GM23248 (cell line): ENCODE data around the gene TBC1D1. TPM values are rescaled to one million over a fixed set of nuclear protein-coding genes. Genes with fewer than 3 reads are reported as not detected.

Experiments
- DNase-seq: peaks from one replicate; pipeline ENCODE4 v3.0.0-alpha.2; 2015
- H2AFZ ChIP-seq: fragments of 200-600 bp; sonication (generic); 2 replicates; pipeline ENCODE4 v1.6.1; 2016; ENCODE audit warnings: antibody characterized with exemption
- H3F3A ChIP-seq: fragments of 200-600 bp; sonication (generic); 2 replicates; pipeline ENCODE4 v1.6.1; 2016; ENCODE audit warnings: mild to moderate bottlenecking, antibody characterized with exemption, mixed run types; ENCODE audit not compliant: insufficient read depth
- H3K27ac ChIP-seq: fragments of 200-600 bp; sonication (generic); 2 replicates; pipeline ENCODE4 v1.5.1; 2016; ENCODE audit warnings: mild to moderate bottlenecking
- H3K27me3 ChIP-seq: fragments of 200-600 bp; sonication (generic); replicated peaks from 2 replicates; pipeline ENCODE4 v1.6.1; 2016; ENCODE audit warnings: mild to moderate bottlenecking; ENCODE audit not compliant: insufficient read depth
- H3K36me3 ChIP-seq: fragments of 200-600 bp; sonication (generic); 2 replicates; pipeline ENCODE4 v1.6.1; 2016; ENCODE audit warnings: low read depth, mild to moderate bottlenecking
- H3K4me1 ChIP-seq: fragments of 200-600 bp; sonication (generic); 2 replicates; pipeline ENCODE4 v1.6.1; 2016; ENCODE audit warnings: mild to moderate bottlenecking; ENCODE audit not compliant: insufficient read depth
- H3K4me2 ChIP-seq: fragments of 200-600 bp; sonication (generic); one replicate; pipeline ENCODE4 v1.6.1; 2016; ENCODE audit warnings: mild to moderate bottlenecking; ENCODE audit not compliant: unreplicated experiment
- H3K4me3 ChIP-seq: fragments of 200-600 bp; sonication (generic); 2 replicates; pipeline ENCODE4 v1.5.1; 2016; ENCODE audit warnings: mild to moderate bottlenecking
- H3K79me2 ChIP-seq: fragments of 200-600 bp; sonication (generic); 2 replicates; pipeline ENCODE4 v1.6.1; 2016; ENCODE audit warnings: mild to moderate bottlenecking; ENCODE audit not compliant: insufficient read depth
- H3K9ac ChIP-seq: fragments of 200-600 bp; sonication (generic); 2 replicates; pipeline ENCODE4 v1.6.1; 2016; ENCODE audit warnings: mild to moderate bottlenecking
- H3K9me2 ChIP-seq: fragments of 200-600 bp; sonication (generic); 2 replicates; pipeline ENCODE4 v1.6.1; 2016; ENCODE audit warnings: mixed run types, mild to moderate bottlenecking, moderate library complexity; ENCODE audit not compliant: insufficient read depth
- H3K9me3 ChIP-seq: fragments of 200-600 bp; sonication (generic); one replicate; pipeline ENCODE4 v1.6.1; 2017; ENCODE audit warnings: low read depth
- H4K20me1 ChIP-seq: fragments of 200-600 bp; sonication (generic); 2 replicates; pipeline ENCODE4 v1.6.0; 2016; ENCODE audit not compliant: insufficient read depth
- EZH2 ChIP-seq: fragments of 200-600 bp; sonication (generic); IDR thresholded peaks from 2 replicates; pipeline ENCODE4 v1.6.1; 2018; ENCODE audit warnings: antibody characterized with exemption, mild to moderate bottlenecking; ENCODE audit not compliant: insufficient read depth, poor library complexity, severe bottlenecking
- EZH2phosphoT487 ChIP-seq: fragments of 200-600 bp; sonication (generic); IDR thresholded peaks from 2 replicates; pipeline ENCODE4 v1.6.1; 2018; ENCODE audit warnings: antibody characterized with exemption, moderate library complexity, mild to moderate bottlenecking, low read depth; ENCODE audit not compliant: insufficient read depth
- WGBS, 2 experiments: methylation state at CpG; one replicate each; pipeline ENCODE4 v1.1.6; 2015 to 2017; ENCODE audit warnings: low lambda C conversion rate in 2 of 2, low coverage in 1 of 2; ENCODE audit errors: missing lambda C conversion rate in 2 of 2; 5-methylcytosine and 5-hydroxymethylcytosine counted together
- in situ Hi-C: fragments of 300-500 bp; cut with MboI; formaldehyde crosslinking; loops from 2 replicates; pipeline ENCODE4 v1.15.0; 2020
- polyA plus RNA-seq: library from polyadenylated mRNA; unstranded; fragments of >200 nt; fragmentation: Nextera tagmentation; extraction: Ambion mirVana; gene quantifications from 2 replicates; pipeline ENCODE4 v1.2.1, GENCODE V29; 2016
- total RNA-seq: library from RNA; depleted of rRNA; stranded (reverse); fragments of >200 nt; shearing (Covaris generic); gene quantifications from 2 replicates; pipeline ENCODE4 v1.2.3, GENCODE V29; 2014

Gene TBC1D1
- total and polyA plus RNA-seq, 2 experiments from 2014 or later: 12.4 to 34.6 TPM

- no peak overlapping the region for H3K27ac ChIP-seq
- in situ Hi-C loops: no loop called here
- no peak overlapping the region for H2AFZ ChIP-seq
These were observed 55.8 kb downstream of the TBC1D1 start for GRCh38 chr4:37946503-37947179.

GRCh38 chr4:37948542-37948941 is 57.7 kb downstream of the TBC1D1 start:
- H3K9ac ChIP-seq: no peak overlapping the region
- 47 to 56% methylated on average over 4 of the region's 4 CpGs for whole genome bisulfite sequencing, 2 experiments
- H3K4me1 ChIP-seq: no peaks in the 10 kb centered on the region
- H3K79me2 ChIP-seq: no peaks in the 10 kb centered on the region
- DNase-seq: no peak
- in situ Hi-C loops: no loop called here
- H4K20me1 ChIP-seq: no peaks in the 10 kb centered on the region
- no peaks in the 10 kb centered on the region for H3K9me2 ChIP-seq
- H3K4me2 ChIP-seq: no peak overlapping the region
- H3K4me3 ChIP-seq: no peak overlapping the region
- H3K27ac ChIP-seq: no peak overlapping the region
- H3K27me3 ChIP-seq: peaks cover 4% of the 10 kb centered on the region
- no peak overlapping the region for H2AFZ ChIP-seq
- H3K36me3 ChIP-seq: no peaks in the 10 kb centered on the region
- H3F3A ChIP-seq: no peaks in the 10 kb centered on the region
- no peaks in the 10 kb centered on the region for H3K9me3 ChIP-seq
- TF ChIP-seq EZH2 (no peak), EZH2phosphoT487 (no peak)

More at GRCh38 chr4:37946503-37947179, 55.8 kb downstream of the TBC1D1 start:
- no peaks in the 10 kb centered on the region for H4K20me1 ChIP-seq
- no peaks in the 10 kb centered on the region for H3K36me3 ChIP-seq
- no peaks in the 10 kb centered on the region for H3K9me3 ChIP-seq
- no peaks in the 10 kb centered on the region for H3K9me2 ChIP-seq
- H3K4me1 ChIP-seq: no peaks in the 10 kb centered on the region
- no peaks in the 10 kb centered on the region for H3F3A ChIP-seq
- H3K27me3 ChIP-seq: peaks cover 6% of the 10 kb centered on the region
- no peak overlapping the region for H3K4me2 ChIP-seq
- no peak overlapping the region for H3K4me3 ChIP-seq
- WGBS, 2 experiments: 64 to 67% methylated on average over 10 of the region's 10 CpGs
- H3K9ac ChIP-seq: no peak overlapping the region
- TF ChIP-seq EZH2 (no peak), EZH2phosphoT487 (no peak)
- H3K79me2 ChIP-seq: no peaks in the 10 kb centered on the region
- no peak for DNase-seq

GRCh38 chr4:37949636-37950426 is 58.9 kb downstream of the TBC1D1 start:
- H3K9me2 ChIP-seq: no peaks in the 10 kb centered on the region
- no peaks in the 10 kb centered on the region for H3K79me2 ChIP-seq
- H2AFZ ChIP-seq: no peak overlapping the region
- no peaks in the 10 kb centered on the region; the same call in none of the 2 replicates for H3K27me3 ChIP-seq
- H3K9me3 ChIP-seq: no peaks in the 10 kb centered on the region
- H3K27ac ChIP-seq: no peak overlapping the region
- H3K9ac ChIP-seq: no peak overlapping the region
- no peak overlapping the region for H3K4me2 ChIP-seq
- in situ Hi-C loops: no loop called here
- H3K36me3 ChIP-seq: no peaks in the 10 kb centered on the region
- no peak for DNase-seq
- no peaks in the 10 kb centered on the region for H3K4me1 ChIP-seq
- TF ChIP-seq EZH2phosphoT487 (no peak), EZH2 (no peak)
- WGBS, 2 experiments: 54 to 56% methylated on average over 9 of the region's 9 CpGs
- H3K4me3 ChIP-seq: no peak overlapping the region
- H4K20me1 ChIP-seq: no peaks in the 10 kb centered on the region
- H3F3A ChIP-seq: no peaks in the 10 kb centered on the region

GRCh38 chr4:37951461-37952352 is 60.8 kb downstream of the TBC1D1 start:
- TF ChIP-seq EZH2phosphoT487: no peak
- no peak for DNase-seq
- 72 to 73% methylated on average over 10 of the region's 10 CpGs for WGBS, 2 experiments

More at GRCh38 chr4:37951461-37952352, 60.8 kb downstream of the TBC1D1 start:
- no peak overlapping the region for H3K9ac ChIP-seq
- H3K79me2 ChIP-seq: no peaks in the 10 kb centered on the region
- no peak overlapping the region for H3K27ac ChIP-seq
- no peak overlapping the region for H3K4me2 ChIP-seq
- in situ Hi-C loops: no loop called here
- no peaks in the 10 kb centered on the region for H3F3A ChIP-seq
- no peak overlapping the region for H2AFZ ChIP-seq
- no peak overlapping the region for H3K4me3 ChIP-seq
- H4K20me1 ChIP-seq: no peaks in the 10 kb centered on the region
- no peaks in the 10 kb centered on the region for H3K9me2 ChIP-seq
- no peaks in the 10 kb centered on the region for H3K4me1 ChIP-seq
- H3K9me3 ChIP-seq: no peaks in the 10 kb centered on the region
- H3K27me3 ChIP-seq: no peaks in the 10 kb centered on the region; the same call in 1 of the 2 replicates
- H3K36me3 ChIP-seq: no peaks in the 10 kb centered on the region
